ENCODE measurements around the gene TREML4. TPM values are rescaled to one million over a fixed set of nuclear protein-coding genes. Genes with fewer than 3 reads are reported as not detected.

The TREML4 gene
- total RNA-seq, 4 donors from 2014 or later = not detected

- no peak for TF ChIP-seq POLR2AphosphoS5 (IDR thresholded peaks at IDR 0.05)
- 90 to 100% methylated on average over 1 of the region's 1 CpG for WGBS, 2 donors (ENCODE audit: low coverage in 1 of 2)
- intact Hi-C loops (cut with DNase I; ENCODE audit: low total_unique reads) = no loop called here
- DNase-seq = no peak
- Histone ChIP-seq H3K27me3 (no peaks in the 10 kb centered on the region), H3K4me1 (no peaks in the 10 kb centered on the region), H3K9me3 (peaks cover 19 to 21% of the 10 kb centered on the region in 2 donors), H3K27ac (no peak overlapping the region), H3K4me3 (no peak overlapping the region), H3K36me3 (no peaks in the 10 kb centered on the region)
- in situ Hi-C loops (cut with MboI; ENCODE audit: low pct_ligation_motif_present in 1 of 4, low pct_unique_long_range_greater_than_20kb in 1 of 4, low sequenced_read_pairs in 3 of 4) = no loop called here
Measured at GRCh38 chr6:41263267-41263666, 35.1 kb downstream of the TREML4 start.

- no peak overlapping the region for H3K27ac ChIP-seq
- intact Hi-C loops (cut with DNase I; ENCODE audit: low total_unique reads) (no loop called here), in situ Hi-C loops (cut with MboI; ENCODE audit: low pct_ligation_motif_present in 1 of 4, low pct_unique_long_range_greater_than_20kb in 1 of 4, low sequenced_read_pairs in 3 of 4) (no loop called here)
- DNase-seq = no peak
- H3K36me3 ChIP-seq = no peaks in the 10 kb centered on the region
- no peak overlapping the region for H3K4me3 ChIP-seq
- no peak for TF ChIP-seq CTCF (IDR thresholded peaks at IDR 0.05)
- TF ChIP-seq POLR2A (IDR thresholded peaks at IDR 0.05) = no peak
- no peak for TF ChIP-seq POLR2AphosphoS5 (IDR thresholded peaks at IDR 0.05)
- no peak for TF ChIP-seq EP300 (IDR thresholded peaks at IDR 0.05; ENCODE audit: low read depth)
- H3K27me3 ChIP-seq = no peaks in the 10 kb centered on the region
- H3K4me1 ChIP-seq = no peaks in the 10 kb centered on the region
- H3K9me3 ChIP-seq = peaks cover 14 to 15% of the 10 kb centered on the region in 2 donors
Measured at GRCh38 chr6:41266541-41266940, 38.4 kb downstream of the TREML4 start.

- no peak overlapping the region for H3K27ac ChIP-seq
- no peak overlapping the region for H3K4me3 ChIP-seq
- H3K4me1 ChIP-seq = no peaks in the 10 kb centered on the region
- peaks cover 2 to 4% of the 10 kb centered on the region in 2 donors for H3K9me3 ChIP-seq
- DNase-seq = no peak
- H3K36me3 ChIP-seq = no peaks in the 10 kb centered on the region
- in situ Hi-C loops (cut with MboI; ENCODE audit: low pct_ligation_motif_present in 1 of 4, low pct_unique_long_range_greater_than_20kb in 1 of 4, low sequenced_read_pairs in 3 of 4) = no loop called here
- intact Hi-C loops (cut with DNase I; ENCODE audit: low total_unique reads) = no loop called here
- TF ChIP-seq POLR2A (IDR thresholded peaks at IDR 0.05) (no peak), POLR2AphosphoS5 (IDR thresholded peaks at IDR 0.05) (no peak), CTCF (IDR thresholded peaks at IDR 0.05) (no peak), EP300 (IDR thresholded peaks at IDR 0.05; ENCODE audit: low read depth) (no peak)
- no peaks in the 10 kb centered on the region for H3K27me3 ChIP-seq
Measured at GRCh38 chr6:41268478-41268877, 40.3 kb downstream of the TREML4 start.

- no peak for DNase-seq
- in situ Hi-C loops (cut with MboI; ENCODE audit: low pct_ligation_motif_present in 1 of 4, low pct_unique_long_range_greater_than_20kb in 1 of 4, low sequenced_read_pairs in 3 of 4) = no loop called here
- WGBS, 2 donors (ENCODE audit: low coverage in 1 of 2) = 80 to 86% methylated on average over 1 to 2 of the region's 2 CpGs
- no peak for TF ChIP-seq CTCF (IDR thresholded peaks at IDR 0.05)
- TF ChIP-seq POLR2AphosphoS5 (IDR thresholded peaks at IDR 0.05) = no peak
- TF ChIP-seq EP300 (IDR thresholded peaks at IDR 0.05; ENCODE audit: low read depth) = no peak
- TF ChIP-seq POLR2A (IDR thresholded peaks at IDR 0.05) = no peak
- intact Hi-C loops (cut with DNase I; ENCODE audit: low total_unique reads) = no loop called here
- no peaks in the 10 kb centered on the region for H3K36me3 ChIP-seq
- H3K9me3 ChIP-seq = no peaks in the 10 kb centered on the region
- H3K4me1 ChIP-seq = no peaks in the 10 kb centered on the region
- no peak overlapping the region for H3K4me3 ChIP-seq
- H3K27ac ChIP-seq = no peak overlapping the region
- H3K27me3 ChIP-seq = no peaks in the 10 kb centered on the region
Measured at GRCh38 chr6:41269166-41269565, 41.0 kb downstream of the TREML4 start.

GRCh38 chr6:41269716-41270115, 41.6 kb downstream of the TREML4 start:
- in situ Hi-C loops (cut with MboI; ENCODE audit: low pct_ligation_motif_present in 1 of 4, low pct_unique_long_range_greater_than_20kb in 1 of 4, low sequenced_read_pairs in 3 of 4) = no loop called here
- WGBS, 2 donors (ENCODE audit: low coverage in 1 of 2) = 81% methylated on average over 4 of the region's 4 CpGs; no CpG with 5 or more reads in 1 of the 2 donors
- Histone ChIP-seq H3K27ac (no peak overlapping the region), H3K4me1 (no peaks in the 10 kb centered on the region), H3K4me3 (no peak overlapping the region), H3K9me3 (no peaks in the 10 kb centered on the region), H3K27me3 (no peaks in the 10 kb centered on the region), H3K36me3 (no peaks in the 10 kb centered on the region)
- TF ChIP-seq EP300 (IDR thresholded peaks at IDR 0.05; ENCODE audit: low read depth) (no peak), CTCF (IDR thresholded peaks at IDR 0.05) (no peak)
- DNase-seq = no peak
- intact Hi-C loops (cut with DNase I; ENCODE audit: low total_unique reads) = no loop called here

All from transverse colon (tissue), 4 donors.